Posterior cingulate gyrus (tissue), 11 donors: ENCODE data around the gene CTAGE9.
A peak's percentile ranks its signal among the peaks of the same experiment; 100 is the strongest.
"Not testable (repeated sequence)": the region's sequence is repeated elsewhere in the genome, so short reads cannot be mapped to it uniquely, and the experiment has no call there.

Source experiments
- DNase-seq, 10 donors: peaks; one replicate each; pipeline versions ENCODE4 v3.0.0 to v3.0.0-alpha.2; 2020 to 2021; ENCODE audit warnings: mixed read lengths in 3 of 10
- intact Hi-C: fragments of 100-400 bp; cut with DNase I; formaldehyde crosslinking; loops from one replicate; pipeline ENCODE4 v1.15.1; 2023

Gene CTAGE9

DNA sequence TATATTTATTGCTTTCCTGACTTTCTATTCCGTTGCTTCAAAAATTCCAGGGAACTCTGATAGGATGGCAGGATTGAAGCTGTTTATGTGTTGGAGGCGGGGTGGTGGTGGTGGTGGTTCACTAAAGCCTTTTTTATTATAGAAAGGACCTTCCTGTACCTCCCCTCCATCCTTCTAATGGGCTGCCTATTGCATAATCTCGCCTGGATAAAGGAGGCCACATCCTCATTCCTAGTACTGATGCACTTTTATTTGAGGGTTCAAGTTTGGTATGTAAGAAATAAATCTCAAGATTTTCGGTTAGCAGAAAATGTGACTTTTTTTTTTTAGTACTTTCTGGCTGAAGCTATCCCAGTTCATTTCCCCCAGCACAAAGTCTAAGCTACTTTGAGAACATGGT, 18.7 kb upstream of the CTAGE9 start:
- DNase-seq: no peak
- intact Hi-C loops: no loop called here

DNA sequence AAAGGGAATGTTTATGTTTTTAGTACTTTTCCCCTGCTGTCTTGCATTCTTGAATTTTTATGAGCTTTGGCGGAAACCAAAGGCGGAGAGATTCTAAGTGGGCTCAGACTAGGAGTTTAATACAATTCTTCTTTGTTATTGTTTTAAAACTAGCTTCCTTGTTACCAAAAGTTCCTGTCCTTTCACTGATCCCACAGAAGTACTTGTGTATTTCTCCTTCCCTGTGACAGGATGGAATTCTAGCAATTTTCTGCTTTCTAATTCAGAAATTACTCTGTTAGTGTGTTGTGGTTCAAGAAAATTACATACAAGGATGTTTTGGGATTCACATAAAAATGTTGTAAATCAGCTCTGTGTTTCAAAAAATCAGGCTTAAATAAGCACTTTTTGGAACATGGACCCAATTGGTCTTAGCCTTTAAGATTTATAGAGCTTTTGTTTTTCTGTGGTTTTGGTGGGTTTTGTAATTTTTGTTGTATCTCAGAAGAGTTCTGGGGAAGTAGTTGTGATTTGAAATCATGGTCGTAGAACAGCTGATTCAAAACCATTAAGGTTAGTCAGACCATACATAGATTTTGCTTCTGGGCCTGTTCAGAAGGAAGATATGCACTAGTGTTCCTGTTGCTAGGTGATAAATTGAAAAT, 17.6 kb upstream of the CTAGE9 start:
- DNase-seq: no peak
- intact Hi-C loops: no loop called here

DNA sequence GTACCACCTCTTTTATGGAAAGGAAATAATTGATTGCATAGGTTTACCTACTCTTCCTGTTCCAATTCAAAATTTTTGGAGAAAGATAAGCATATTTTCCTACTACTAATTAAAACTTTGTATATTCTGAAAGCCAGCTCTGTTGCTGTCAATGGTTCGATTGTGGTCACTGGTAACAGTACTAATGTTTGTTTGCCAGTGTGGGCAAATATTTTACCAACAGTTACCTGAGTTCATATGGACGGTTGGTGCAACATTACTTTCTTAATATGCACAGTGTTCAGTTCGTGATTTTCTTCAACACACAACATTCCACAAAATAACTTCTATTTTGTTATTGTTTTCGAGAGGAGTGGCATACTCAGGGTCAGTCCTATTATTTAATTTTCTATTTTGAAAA, 17.1 kb upstream of the CTAGE9 start:
- intact Hi-C loops: no loop called here
- DNase-seq: no peak

DNA sequence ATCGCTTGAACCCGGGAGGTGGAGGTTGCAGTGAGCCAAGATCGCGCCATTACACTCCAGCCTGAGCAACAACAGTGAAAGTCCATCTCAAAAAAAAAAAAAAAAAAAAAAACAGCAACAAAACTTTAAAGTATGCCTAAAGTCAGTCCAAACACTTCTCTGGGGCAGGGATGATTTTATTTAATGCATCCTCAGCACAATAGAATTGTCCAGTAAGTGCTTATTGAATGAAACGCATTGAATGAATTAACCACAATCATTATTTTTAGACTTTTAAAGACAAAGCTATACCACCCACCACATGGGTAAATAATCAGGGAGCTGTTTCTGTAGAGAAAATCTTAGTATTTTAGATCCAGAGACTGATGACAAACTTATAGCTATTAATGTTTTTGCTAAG, 16.6 kb upstream of the CTAGE9 start:
- intact Hi-C loops: no loop called here
- no peak for DNase-seq

DNA sequence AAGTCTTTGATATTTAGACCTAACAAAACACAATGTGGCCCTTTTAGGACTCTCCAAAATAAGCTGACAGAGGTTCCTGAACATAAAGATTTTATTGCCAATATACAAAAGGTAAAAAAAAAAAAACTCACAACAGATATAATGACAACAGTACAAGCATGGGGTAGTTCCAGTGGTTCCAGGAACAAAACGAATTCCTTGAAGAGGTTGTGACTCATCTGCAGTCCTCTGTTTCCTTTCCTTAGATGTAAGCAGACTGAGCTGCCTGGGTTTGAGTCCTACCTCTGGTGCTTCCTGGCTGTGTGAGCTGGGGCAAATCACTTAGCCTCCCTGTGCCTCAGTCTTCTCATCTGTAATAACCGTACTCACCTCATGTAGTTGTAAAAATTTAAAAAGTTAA, 13.3 kb upstream of the CTAGE9 start:
- intact Hi-C loops: no loop called here
- no peak for DNase-seq

DNA sequence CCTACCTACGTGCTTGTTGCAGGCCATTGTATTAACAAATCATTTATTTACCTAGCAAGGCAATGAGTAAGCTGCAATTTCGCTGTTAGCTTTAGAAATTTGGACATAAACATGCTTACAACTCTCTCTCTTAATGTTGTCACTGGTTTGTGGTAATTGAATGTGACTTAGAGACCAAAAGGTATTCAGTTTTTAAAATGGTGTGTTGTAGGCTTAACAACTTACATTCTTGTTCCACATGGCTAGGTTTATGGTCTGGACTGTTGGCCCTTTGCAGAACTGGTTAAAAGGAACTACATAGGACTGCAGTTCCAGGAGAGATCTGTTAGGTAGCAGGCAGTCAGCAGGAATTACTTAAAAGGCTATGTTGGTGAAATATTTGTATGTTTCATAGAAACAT, 10.3 kb upstream of the CTAGE9 start:
- intact Hi-C loops: no loop called here
- DNase-seq: no peak

DNA sequence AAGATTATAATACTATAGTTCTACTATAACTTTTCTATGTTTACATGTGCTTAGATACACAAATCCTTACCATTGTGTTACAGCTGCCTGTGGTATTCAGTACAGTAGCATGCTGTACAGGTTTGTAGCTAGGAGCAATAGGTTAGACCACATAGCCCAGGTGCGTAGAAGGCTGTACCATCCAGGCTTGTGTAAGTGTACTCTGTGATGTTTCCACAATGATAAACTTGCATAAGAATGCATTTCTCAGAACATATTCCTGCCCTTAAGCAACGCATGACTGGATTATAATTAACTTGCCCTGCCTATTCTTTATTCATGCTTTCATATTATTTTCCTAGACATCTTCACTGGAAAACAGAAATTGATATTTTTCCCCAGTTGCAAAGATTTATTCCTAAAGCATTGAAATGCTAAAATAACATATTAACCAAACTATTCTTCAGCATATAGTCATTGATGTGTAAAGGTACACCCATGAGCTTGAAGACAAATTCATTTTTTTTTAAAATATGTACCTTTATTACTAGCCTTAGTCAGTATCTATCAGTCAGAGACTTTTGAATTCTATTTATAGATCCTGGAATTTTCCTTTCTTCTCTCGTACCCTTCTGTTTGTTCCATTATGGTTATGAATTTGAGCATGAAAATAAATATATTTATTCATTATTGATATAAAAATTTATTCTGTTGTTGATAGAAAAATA, 7.2 kb upstream of the CTAGE9 start:
- intact Hi-C loops: no loop called here
- DNase-seq: no peak

DNA sequence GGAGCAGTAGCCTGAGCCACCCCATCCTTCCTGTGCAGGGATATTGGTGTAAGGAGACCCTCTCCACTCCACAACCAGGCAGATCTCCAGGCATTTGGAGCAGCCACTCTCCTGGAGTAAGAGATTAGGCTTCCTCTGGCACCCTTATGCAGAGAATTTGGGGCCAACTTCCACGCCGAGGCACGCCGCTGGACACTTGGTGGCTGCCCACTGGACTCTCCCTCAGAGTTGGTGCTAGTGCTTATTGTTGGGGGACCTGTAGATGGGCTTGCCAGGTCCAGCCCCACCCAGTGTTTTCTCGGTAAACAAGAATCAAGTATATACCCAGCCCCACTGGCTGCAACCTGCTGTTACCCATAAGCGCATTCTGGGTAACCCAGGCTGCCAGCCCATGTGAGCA, 4.8 kb upstream of the CTAGE9 start:
- DNase-seq: peak in 2 of 10 donors; percentile 66 to 68
- intact Hi-C loops: not testable (repeated sequence)

DNA sequence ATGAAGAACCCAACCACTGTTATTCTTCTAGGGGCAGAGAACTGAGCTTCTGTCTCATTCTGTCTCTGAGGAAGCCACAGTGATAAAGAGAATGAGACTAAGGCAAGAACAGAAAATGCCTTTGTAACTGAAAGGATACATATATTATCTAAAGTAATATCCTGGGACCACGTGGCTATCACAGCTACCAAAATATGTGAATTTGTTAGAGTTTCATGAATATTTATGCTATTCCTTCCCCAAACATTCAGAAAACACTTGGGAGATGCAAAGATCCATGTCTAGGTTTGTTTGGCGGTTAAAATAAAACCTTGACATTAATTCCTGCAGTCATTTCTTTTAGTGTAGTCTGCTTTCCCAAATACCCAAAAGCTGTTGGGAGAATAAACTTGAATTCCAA, 6.9 kb downstream of the CTAGE9 start:
- intact Hi-C loops, DNase-seq: not testable (repeated sequence)

DNA sequence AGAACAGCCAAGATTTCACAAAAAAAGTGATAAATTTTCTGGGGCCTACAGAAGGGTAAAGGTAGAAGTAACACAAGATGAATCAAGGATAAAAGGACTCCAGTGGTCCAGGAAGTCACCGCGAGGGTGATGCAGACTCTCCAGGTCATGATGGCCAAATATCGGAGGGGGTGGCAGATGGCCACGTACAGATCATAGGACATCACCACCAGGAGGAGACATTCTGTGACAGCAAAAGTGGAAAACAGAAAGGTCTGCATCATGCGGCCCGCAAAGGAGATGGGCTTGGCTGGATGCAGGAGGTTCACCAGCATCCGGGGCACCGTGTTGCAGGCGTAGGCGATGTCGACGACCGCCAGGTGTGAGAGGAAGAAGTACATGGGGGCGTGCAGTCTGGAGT, 10.0 kb downstream of the CTAGE9 start:
- intact Hi-C loops, DNase-seq: not testable (repeated sequence)

DNA sequence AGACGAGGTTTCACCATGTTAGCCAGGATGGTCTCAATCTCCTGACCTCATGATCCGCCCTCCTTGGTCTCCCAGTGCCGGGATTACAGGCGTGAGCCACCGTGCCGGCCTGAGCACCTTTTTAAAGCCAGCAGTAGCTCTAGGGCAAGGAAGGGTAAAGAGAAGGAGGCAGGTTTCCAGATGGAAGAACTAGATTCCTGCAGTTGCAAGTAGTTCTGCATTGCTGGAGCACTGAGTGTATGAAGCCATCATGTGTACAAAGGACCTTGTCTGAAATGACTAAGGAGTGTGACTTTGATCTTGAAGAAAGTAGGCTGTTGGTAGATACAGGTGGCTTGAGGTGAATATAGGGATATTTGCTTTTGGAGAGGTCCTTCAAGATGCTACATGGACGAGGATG, 13.9 kb downstream of the CTAGE9 start:
- intact Hi-C loops: no loop called here
- no peak for DNase-seq

DNA sequence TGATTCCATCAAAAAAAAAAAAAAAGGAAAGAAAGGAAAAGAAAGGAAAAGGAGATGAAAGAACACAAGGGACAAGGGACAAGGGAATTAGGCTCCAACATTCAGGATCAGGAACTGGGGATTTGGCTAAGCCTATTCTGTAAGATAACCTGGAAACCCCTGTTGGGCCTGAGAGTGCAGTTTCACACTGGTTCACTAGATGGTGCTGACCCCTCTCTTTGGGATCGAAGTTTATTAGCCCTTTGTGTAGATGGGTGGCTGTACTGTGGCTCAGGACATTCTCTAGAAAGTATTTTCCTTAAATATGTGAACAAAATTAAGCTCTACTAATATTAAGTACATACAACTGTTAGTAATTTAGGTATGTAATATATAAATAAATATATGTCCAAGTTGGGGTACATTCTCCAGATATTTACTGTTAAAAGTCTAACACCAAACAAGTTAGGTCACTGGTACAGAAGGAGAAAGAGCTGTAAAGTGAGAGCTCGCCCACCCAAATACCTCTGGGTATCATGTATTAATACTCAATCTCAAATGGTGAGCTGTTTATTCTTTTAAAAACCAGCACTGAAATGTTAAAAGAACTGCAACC, 15.9 kb downstream of the CTAGE9 start:
- intact Hi-C loops: loop anchor here (1.0 to 5.0 kb wide), 2 partner anchors 112 to 215 kb away; partner anchors contain the start of gene ENPP1
- peak in 4 of 10 donors; percentile 37 to 47 (median 38) for DNase-seq

DNA sequence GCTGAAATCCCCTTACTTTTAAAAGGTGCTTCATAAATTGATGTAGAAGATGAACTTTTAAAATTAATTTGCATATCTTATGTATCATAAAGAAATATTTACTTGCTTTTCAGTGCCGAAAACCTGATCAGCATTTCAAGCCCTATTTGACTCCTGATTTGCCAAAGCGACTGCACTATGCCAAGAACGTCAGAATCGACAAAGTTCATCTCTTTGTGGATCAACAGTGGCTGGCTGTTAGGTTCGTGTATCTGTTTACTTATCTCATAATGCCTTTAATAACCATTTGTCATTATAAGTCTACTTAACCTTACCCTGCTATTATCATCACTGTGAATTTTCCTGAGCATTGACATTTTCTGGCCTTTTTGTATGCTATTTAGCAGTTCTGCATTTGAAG, 17.4 kb downstream of the CTAGE9 start:
- no peak for DNase-seq

DNA sequence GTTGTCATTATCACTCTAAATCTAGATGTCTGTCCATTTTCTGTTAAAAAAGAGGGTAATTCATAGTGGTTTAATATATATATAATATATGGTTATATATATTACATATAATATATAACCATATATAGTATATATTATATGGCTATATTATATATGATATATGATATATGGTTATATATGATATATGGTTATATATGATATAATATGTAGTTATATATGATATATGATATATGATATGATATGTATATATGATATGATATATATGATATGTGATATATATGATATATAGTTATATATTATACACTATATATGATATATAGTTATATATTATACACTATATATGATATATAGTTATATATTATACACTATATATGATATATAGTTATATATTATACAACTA, 18.2 kb downstream of the CTAGE9 start:
- no peak for DNase-seq
- intact Hi-C loops: loop anchor here (5.0 kb wide), 1 partner anchor 115 kb away; the partner anchor contains the start of gene ENPP1

More for the DNA sequence above, 17.4 kb downstream of the CTAGE9 start:
- intact Hi-C loops: loop anchor here (5.0 kb wide), 1 partner anchor 114 kb away; the partner anchor contains the start of gene ENPP1

DNA sequence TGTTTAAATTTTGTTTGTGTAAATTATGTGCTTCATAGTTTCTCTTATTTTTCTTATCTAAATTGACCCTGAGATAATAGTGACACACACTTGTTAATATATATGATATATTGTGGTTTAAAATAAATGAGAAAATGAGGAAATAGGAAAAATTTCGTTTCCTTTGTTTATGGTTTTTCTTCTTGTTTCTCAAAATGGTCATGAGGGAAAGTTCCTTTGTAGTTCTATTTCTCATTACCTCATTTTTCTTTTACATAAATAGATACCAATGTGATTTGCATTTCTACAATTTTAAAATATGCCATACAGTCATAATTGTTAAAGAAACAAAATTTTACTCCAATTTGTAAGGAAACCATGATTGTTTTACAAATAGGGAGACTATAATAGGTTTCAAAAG, 18.8 kb downstream of the CTAGE9 start:
- no peak for DNase-seq
- intact Hi-C loops: loop anchor here (5.0 kb wide), 1 partner anchor 115 kb away; the partner anchor contains the start of gene ENPP1

DNA sequence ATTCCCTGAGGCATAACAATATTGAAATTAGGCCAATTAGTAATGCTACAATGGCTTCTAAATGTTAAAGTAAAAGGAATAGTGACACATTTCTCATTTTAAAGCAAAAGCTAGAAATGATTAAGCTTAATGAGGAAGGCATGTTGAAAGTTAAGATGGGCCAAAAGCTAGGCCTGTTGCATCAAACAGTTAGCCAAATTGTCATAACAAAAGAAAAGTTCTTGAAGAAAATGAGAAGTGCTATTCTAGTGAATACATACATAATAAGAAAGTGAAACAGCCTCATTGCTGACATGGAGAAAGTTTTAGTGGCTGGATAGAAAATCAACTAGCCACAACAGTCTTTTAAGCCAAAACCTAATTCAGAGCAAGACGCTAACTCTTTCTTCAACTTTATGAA, 22.5 kb downstream of the CTAGE9 start:
- DNase-seq: no peak
- intact Hi-C loops: no loop called here

DNA sequence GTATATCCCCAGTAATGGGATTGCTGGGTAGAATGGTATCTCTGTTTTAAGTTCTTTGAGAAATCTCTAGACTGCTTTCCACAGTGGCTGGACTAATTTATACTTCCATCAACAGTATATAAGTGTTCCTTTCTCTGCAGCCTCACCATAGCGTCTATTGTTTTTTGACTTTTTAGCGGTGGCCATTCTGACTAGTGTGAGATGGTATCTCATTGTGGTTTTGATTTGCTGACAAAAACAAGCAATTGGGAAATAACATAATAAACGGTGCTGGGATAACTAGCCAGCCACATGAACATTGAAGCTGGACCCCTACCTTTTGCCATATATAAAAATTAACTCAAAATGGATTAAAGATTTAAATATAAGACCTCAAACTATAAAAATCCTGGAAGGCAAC, 23.8 kb downstream of the CTAGE9 start:
- intact Hi-C loops: no loop called here
- DNase-seq: no peak

DNA sequence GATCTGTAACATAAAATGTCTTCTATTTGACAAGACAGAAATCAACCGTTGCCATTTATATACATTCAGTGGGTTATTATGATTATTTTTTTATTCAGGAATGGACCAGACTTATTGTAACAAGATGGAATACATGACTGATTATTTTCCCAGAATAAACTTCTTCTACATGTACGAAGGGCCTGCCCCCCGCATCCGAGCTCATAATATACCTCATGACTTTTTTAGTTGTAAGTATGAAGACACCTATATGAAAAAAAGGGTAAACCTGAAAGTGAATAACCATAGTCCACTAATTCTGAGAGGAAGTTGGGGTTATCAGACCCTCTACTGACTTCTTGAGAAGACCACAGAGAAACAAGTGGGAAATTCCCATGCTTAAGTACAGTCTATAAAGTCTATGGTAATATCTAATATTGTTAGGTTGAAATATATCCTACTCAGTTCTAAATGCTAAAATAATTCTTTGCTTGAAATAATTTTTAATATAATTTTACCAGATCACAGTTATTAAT, 25.5 kb downstream of the CTAGE9 start:
- intact Hi-C loops: no loop called here
- DNase-seq: no peak

DNA sequence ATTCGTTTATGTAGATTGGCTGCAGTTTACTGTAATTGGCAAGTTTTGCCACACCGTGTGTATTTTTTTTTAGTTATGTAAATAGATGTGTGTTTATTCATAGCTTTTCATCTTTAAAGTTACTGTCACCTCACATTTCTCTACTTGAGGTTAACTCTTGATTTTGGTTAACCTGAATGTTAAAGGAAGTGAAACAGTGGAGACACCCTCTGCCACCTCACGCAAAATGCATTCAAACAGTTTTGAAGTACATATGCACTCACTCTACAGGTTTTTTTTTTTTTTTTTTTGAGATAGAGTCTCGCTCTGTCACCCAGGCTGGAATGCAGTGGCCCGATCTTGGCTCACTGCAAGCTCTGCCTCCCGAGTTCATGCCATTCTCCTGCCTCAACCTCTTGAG, 27.3 kb downstream of the CTAGE9 start:
- DNase-seq: no peak
- intact Hi-C loops: no loop called here

DNA sequence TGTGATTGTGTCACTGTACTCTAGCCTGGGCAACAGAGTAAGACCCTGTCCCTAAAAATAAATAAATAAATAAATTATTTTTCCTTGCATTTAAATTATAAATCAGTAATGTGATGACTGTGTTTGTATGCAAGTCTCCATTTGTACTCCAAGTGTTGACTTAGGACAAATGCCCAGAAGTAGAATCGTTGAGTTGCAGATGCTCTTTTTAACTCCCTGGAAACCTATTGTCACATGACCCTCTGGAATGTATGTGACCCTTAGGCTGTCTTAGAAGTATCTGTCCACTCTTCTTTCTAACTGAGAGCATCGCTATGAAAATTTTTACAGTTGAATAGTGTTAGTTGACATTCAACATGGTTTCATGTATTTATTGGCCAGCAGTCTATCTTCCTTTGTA, 28.4 kb downstream of the CTAGE9 start:
- intact Hi-C loops: no loop called here
- DNase-seq: no peak

DNA sequence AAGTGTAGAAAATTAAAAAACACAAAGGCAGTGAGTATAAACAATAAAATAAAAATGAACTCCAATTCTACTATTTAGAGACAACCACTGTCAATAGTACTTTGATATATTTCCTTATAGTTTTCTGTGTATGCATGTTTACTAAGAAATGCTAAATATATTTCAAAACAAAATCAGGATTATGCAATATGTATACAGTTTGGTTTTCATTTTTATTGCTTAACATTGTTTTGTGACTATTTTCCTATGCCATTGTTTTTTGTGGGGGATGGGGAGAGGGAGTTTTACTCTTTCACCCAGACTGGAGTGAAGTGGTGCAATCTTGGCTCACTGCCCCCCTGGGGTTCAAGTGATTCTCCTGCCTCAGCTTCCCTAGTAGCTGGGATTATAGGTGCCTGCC, 29.2 kb downstream of the CTAGE9 start:
- intact Hi-C loops: no loop called here
- DNase-seq: no peak

DNA sequence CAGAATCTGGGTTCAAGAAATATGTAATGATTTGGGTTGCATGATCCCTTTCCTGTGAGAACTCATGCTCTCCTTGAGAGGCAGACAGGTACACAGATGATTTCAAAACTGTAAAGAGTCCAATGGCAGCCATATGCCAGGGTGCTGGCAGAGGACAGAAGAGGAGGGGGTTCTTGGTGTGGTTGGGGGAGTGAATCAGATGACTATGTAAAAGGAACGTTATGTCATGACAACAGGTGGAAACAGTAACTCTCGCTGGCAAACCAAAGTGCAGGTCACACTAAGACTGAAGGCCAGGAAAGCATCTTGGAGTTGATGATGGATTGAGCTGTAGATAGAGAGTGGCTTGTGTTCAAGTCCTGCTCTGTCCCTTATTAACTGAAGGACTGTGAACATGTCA, 29.9 kb downstream of the CTAGE9 start:
- DNase-seq: no peak
- intact Hi-C loops: no loop called here
